Measurements from ENCODE around the gene MAP1S.

- TF ChIP-seq CTCF (IDR thresholded peaks at IDR 0.05; ENCODE audit: low read depth, low read length) = no peak
- TF ChIP-seq EZH2phosphoT487 (IDR thresholded peaks at IDR 0.05; ENCODE audit: low read depth) = no peak
These were observed 8.6 kb downstream of the MAP1S start for GRCh38 chr19:17727843-17728242.
